GM23338 (cell line): Measurements from ENCODE around the gene PCDHB16. TPM values are rescaled to one million over a fixed set of nuclear protein-coding genes. Genes with fewer than 3 reads are reported as not detected.
"Not testable (repeated sequence)": the region's sequence is repeated elsewhere in the genome, so short reads cannot be mapped to it uniquely, and the experiment has no call there.

Source experiments
- ATAC-seq: fragments of 200-7000 bp; cut with Tn5 transposase; 3 replicates; pipeline ENCODE4 v1.9.1; 2020
- DNase-seq: peaks from one replicate; pipeline ENCODE4 v3.0.0-alpha.2; 2015; ENCODE audit warnings: low spot score
- H2AFZ ChIP-seq: fragments of 200-600 bp; sonication (generic); 2 replicates; pipeline ENCODE4 v1.8.0; 2016; ENCODE audit warnings: antibody characterized with exemption, mild to moderate bottlenecking, moderate library complexity
- H3F3A ChIP-seq: fragments of 200-600 bp; sonication (generic); replicated peaks from 2 replicates; pipeline ENCODE4 v1.8.0; 2017; ENCODE audit warnings: antibody characterized with exemption, mixed run types, low read depth
- H3K27ac ChIP-seq: fragments of 200-600 bp; sonication (generic); 2 replicates; pipeline ENCODE4 v1.6.1; 2016; ENCODE audit warnings: low read depth
- H3K27me3 ChIP-seq: fragments of 200-600 bp; sonication (generic); 2 replicates; pipeline ENCODE4 v1.8.0; 2016; ENCODE audit warnings: mild to moderate bottlenecking, mixed run types, moderate library complexity; ENCODE audit not compliant: insufficient read depth
- H3K36me3 ChIP-seq: fragments of 200-600 bp; sonication (generic); 2 replicates; pipeline ENCODE4 v1.8.0; 2016; ENCODE audit warnings: mild to moderate bottlenecking; ENCODE audit not compliant: insufficient read depth
- H3K4me1 ChIP-seq: fragments of 200-600 bp; sonication (generic); 2 replicates; pipeline ENCODE4 v1.8.0; 2016; ENCODE audit warnings: mild to moderate bottlenecking, moderate library complexity; ENCODE audit not compliant: insufficient read depth
- H3K4me2 ChIP-seq: fragments of 200-600 bp; sonication (generic); 2 replicates; pipeline ENCODE4 v1.7.1; 2017; ENCODE audit warnings: mixed run types
- H3K4me3 ChIP-seq: fragments of 200-600 bp; sonication (generic); 2 replicates; pipeline ENCODE4 v1.6.1; 2016; ENCODE audit warnings: mixed run types
- H3K79me2 ChIP-seq: fragments of 200-600 bp; sonication (generic); replicated peaks from 2 replicates; pipeline ENCODE4 v1.8.0; 2017; ENCODE audit warnings: mild to moderate bottlenecking; ENCODE audit not compliant: insufficient read depth
- H3K9me2 ChIP-seq: fragments of 200-600 bp; sonication (generic); 2 replicates; pipeline ENCODE4 v1.8.0; 2017; ENCODE audit not compliant: insufficient read depth
- H4K20me1 ChIP-seq: fragments of 200-600 bp; sonication (generic); replicated peaks from 2 replicates; pipeline ENCODE4 v1.8.0; 2017; ENCODE audit warnings: mild to moderate bottlenecking; ENCODE audit not compliant: insufficient read depth
- H3K27ac Mint-ChIP-seq: 2 replicates; pipeline ENCODE4 v1.8.0; 2020; ENCODE audit warnings: inconsistent platforms, mild to moderate bottlenecking, moderate library complexity, mixed read lengths
- H3K27me3 Mint-ChIP-seq: 3 replicates; pipeline ENCODE4 v1.8.0; 2022; ENCODE audit warnings: low read depth, mild to moderate bottlenecking, moderate library complexity, mixed read lengths, inconsistent platforms; ENCODE audit not compliant: insufficient read depth, poor library complexity
- H3K36me3 Mint-ChIP-seq: 3 replicates; pipeline ENCODE4 v1.8.0; 2021; ENCODE audit warnings: low read depth, mild to moderate bottlenecking, inconsistent platforms, moderate library complexity, mixed read lengths
- H3K4me1 Mint-ChIP-seq: 3 replicates; pipeline ENCODE4 v1.8.0; 2020; ENCODE audit warnings: mild to moderate bottlenecking, inconsistent platforms, mixed read lengths
- H3K4me3 Mint-ChIP-seq: 3 replicates; pipeline ENCODE4 v1.8.0; 2021; ENCODE audit warnings: moderate library complexity, mild to moderate bottlenecking, inconsistent platforms, mixed read lengths
- H3K9me3 Mint-ChIP-seq: 3 replicates; pipeline ENCODE4 v1.8.0; 2020; ENCODE audit warnings: moderate library complexity, mild to moderate bottlenecking, inconsistent platforms, mixed read lengths
- CREB1 ChIP-seq: fragments of 250-450 bp; sonication (Bioruptor Pico); IDR thresholded peaks from 2 replicates; pipeline ENCODE4 v1.5.0; 2020; ENCODE audit warnings: low read depth, mild to moderate bottlenecking, moderate library complexity
- EZH2phosphoT487 ChIP-seq: fragments of 200-600 bp; sonication (generic); IDR thresholded peaks from one replicate; pipeline ENCODE4 v1.8.1; 2018; ENCODE audit warnings: antibody characterized with exemption; ENCODE audit not compliant: unreplicated experiment
- POLR2AphosphoS5 ChIP-seq: IDR thresholded peaks from 2 replicates; pipeline ENCODE4 v1.6.1; 2016; ENCODE audit warnings: antibody characterized with exemption, low read depth
- STAT1 ChIP-seq: IDR thresholded peaks from one replicate; pipeline ENCODE4 v1.6.1; 2016; ENCODE audit warnings: antibody characterized with exemption; ENCODE audit not compliant: unreplicated experiment
- polyA plus RNA-seq: library from polyadenylated mRNA; unstranded; fragments of >200 nt; fragmentation: Nextera tagmentation; extraction: Ambion mirVana; gene quantifications from 2 replicates; pipeline ENCODE4 v1.2.1, GENCODE V29; 2016
- total RNA-seq: library from RNA; depleted of rRNA; stranded (reverse); fragments of >200 nt; shearing (Covaris generic); gene quantifications from 2 replicates; pipeline ENCODE4 v1.2.3, GENCODE V29; 2014
- TF ChIP-seq, protein P1 (sequence below), 2 experiments: fragments of 200-600 bp in 1 of 2; sonication (generic) in 1 of 2; conservative IDR thresholded peaks; 2 replicates each; pipeline versions ENCODE4 v1.5.1 to v1.6.1; 2016 to 2017; ENCODE audit warnings: antibody characterized with exemption in 2 of 2, low read depth in 2 of 2, mild to moderate bottlenecking in 2 of 2, moderate library complexity in 1 of 2

Gene PCDHB16
- total and polyA plus RNA-seq, 2 experiments from 2014 or later, result 0.92 to 2.4 TPM

DNA sequence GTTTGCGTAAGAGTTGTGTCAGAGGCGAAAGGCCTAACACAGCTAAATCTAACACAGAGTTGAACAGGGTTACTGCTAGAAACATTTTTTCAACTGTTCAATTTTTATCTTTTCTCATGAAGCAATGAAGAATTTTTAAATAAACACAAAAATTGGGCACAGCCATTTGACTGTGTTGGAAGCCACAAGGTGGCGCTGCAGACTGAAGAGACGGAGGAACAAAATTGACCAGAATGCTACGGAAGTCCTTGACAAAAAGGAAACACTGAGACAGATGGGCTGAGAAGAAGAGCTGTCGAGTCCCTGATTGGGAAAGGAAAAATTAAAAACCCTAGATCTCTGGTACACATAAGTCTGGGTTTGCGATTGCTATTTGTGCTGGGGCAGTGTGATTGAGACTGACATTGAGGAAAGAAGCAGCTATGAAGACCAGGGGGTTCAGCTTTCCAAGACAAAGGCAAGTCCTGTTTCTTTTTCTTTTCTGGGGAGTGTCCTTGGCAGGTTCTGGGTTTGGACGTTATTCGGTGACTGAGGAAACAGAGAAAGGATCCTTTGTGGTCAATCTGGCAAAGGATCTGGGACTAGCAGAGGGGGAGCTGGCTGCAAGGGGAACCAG lies 4.8 kb downstream of the PCDHB16 start, which contains the start of gene PCDHB9:
Gene PCDHB9 (plus strand): TSS at position 265 of the 616 bp plus-strand sequence. CDS start 158 bp downstream, at position 423.
- no peaks in the 10 kb centered on the region for H3K27me3 Mint-ChIP-seq
- Histone ChIP-seq H3K9me2 (no peaks in the 10 kb centered on the region), H3K4me2 (no peak within 1 kb of the TSS), H3K4me1 (no peaks in the 10 kb centered on the region), H3K27ac (no peak within 1 kb of the TSS), H3K4me3 (no peak within 1 kb of the TSS), H2AFZ (0 out of 2 replicates have a peak within 1 kb of the TSS, but pooled peaks have one; percentile 40), H3K27me3 (no peaks in the 10 kb centered on the region), H4K20me1 (no peaks in the 10 kb centered on the region), H3K79me2 (no peaks in the 10 kb centered on the region), H3F3A (no peaks in the 10 kb centered on the region), H3K36me3 (no peaks in the 10 kb centered on the region)
- ATAC-seq (peak; percentile 77), DNase-seq (peak; percentile 86)
- peaks cover 12% of the 10 kb centered on the region for H3K4me1 Mint-ChIP-seq
- peaks cover 34% of the 10 kb centered on the region for H3K9me3 Mint-ChIP-seq
- peak within 1 kb of the TSS; percentile 36 for H3K4me3 Mint-ChIP-seq
- TF ChIP-seq, protein P1, sequence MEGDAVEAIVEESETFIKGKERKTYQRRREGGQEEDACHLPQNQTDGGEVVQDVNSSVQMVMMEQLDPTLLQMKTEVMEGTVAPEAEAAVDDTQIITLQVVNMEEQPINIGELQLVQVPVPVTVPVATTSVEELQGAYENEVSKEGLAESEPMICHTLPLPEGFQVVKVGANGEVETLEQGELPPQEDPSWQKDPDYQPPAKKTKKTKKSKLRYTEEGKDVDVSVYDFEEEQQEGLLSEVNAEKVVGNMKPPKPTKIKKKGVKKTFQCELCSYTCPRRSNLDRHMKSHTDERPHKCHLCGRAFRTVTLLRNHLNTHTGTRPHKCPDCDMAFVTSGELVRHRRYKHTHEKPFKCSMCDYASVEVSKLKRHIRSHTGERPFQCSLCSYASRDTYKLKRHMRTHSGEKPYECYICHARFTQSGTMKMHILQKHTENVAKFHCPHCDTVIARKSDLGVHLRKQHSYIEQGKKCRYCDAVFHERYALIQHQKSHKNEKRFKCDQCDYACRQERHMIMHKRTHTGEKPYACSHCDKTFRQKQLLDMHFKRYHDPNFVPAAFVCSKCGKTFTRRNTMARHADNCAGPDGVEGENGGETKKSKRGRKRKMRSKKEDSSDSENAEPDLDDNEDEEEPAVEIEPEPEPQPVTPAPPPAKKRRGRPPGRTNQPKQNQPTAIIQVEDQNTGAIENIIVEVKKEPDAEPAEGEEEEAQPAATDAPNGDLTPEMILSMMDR (conservative IDR thresholded peaks at IDR 0.05; ENCODE audit: low read depth in 2 of 2), result peak; percentile 85 to 99
- TF ChIP-seq CREB1 (CRISPR knock-in tag), result no peak
- no peak for TF ChIP-seq STAT1
- TF ChIP-seq POLR2AphosphoS5, result no peak
- TF ChIP-seq EZH2phosphoT487, result no peak
- peaks cover 25% of the 10 kb centered on the region for H3K36me3 Mint-ChIP-seq
- no peak within 1 kb of the TSS for H3K27ac Mint-ChIP-seq

DNA sequence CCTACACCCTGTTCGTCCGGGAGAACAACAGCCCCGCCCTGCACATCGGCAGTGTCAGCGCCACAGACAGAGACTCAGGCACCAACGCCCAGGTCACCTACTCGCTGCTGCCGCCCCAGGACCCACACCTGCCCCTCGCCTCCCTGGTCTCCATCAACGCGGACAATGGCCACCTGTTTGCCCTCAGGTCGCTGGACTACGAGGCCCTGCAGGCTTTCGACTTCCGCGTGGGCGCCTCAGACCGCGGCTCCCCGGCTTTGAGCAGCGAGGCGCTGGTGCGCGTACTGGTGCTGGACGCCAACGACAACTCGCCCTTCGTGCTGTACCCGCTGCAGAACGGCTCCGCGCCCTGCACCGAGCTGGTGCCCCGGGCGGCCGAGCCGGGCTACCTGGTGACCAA lies 6.5 kb downstream of the PCDHB16 start:
- H3K4me2 ChIP-seq, H3K4me3 ChIP-seq, ATAC-seq, H3K4me1 ChIP-seq, H4K20me1 ChIP-seq, H3K79me2 ChIP-seq, H2AFZ ChIP-seq, H3K27ac ChIP-seq, H3F3A ChIP-seq, H3K9me2 ChIP-seq, H3K4me3 Mint-ChIP-seq, H3K36me3 ChIP-seq, DNase-seq, H3K27me3 Mint-ChIP-seq, H3K27ac Mint-ChIP-seq, H3K27me3 ChIP-seq, H3K4me1 Mint-ChIP-seq: not testable (repeated sequence)
- H3K36me3 Mint-ChIP-seq, result peaks cover 20% of the 10 kb centered on the region
- peaks cover 30% of the 10 kb centered on the region for H3K9me3 Mint-ChIP-seq

DNA sequence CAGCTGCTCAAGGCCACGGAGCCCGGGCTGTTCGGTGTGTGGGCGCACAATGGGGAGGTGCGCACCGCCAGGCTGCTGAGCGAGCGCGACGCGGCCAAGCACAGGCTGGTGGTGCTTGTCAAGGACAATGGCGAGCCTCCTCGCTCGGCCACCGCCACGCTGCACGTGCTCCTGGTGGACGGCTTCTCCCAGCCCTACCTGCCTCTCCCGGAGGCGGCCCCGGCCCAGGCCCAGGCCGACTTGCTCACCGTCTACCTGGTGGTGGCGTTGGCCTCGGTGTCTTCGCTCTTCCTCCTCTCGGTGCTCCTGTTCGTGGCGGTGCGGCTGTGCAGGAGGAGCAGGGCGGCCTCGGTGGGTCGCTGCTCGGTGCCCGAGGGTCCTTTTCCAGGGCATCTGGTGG lies 6.9 kb downstream of the PCDHB16 start:
- H3K4me1 ChIP-seq, H3K36me3 ChIP-seq, H3K79me2 ChIP-seq, DNase-seq, H3K4me1 Mint-ChIP-seq, H3K27me3 ChIP-seq, H3K27me3 Mint-ChIP-seq, H3F3A ChIP-seq, H3K4me3 ChIP-seq, H3K4me2 ChIP-seq, H2AFZ ChIP-seq, H3K9me2 ChIP-seq, H3K27ac ChIP-seq, H3K4me3 Mint-ChIP-seq, H3K27ac Mint-ChIP-seq, ATAC-seq, H4K20me1 ChIP-seq: not testable (repeated sequence)
- peaks cover 30% of the 10 kb centered on the region for H3K9me3 Mint-ChIP-seq
- H3K36me3 Mint-ChIP-seq, result peaks cover 20% of the 10 kb centered on the region
